HG03565 (cell line): ENCODE data around the gene TBC1D21.

Source experiments
- ATAC-seq: cut with Tn5 transposase; IDR thresholded peaks from one replicate; pipeline ENCODE4 v1.9.1; 2021; ENCODE audit warnings: mild to moderate bottlenecking, moderate library complexity; ENCODE audit not compliant: unreplicated experiment

TBC1D21 gene

DNA sequence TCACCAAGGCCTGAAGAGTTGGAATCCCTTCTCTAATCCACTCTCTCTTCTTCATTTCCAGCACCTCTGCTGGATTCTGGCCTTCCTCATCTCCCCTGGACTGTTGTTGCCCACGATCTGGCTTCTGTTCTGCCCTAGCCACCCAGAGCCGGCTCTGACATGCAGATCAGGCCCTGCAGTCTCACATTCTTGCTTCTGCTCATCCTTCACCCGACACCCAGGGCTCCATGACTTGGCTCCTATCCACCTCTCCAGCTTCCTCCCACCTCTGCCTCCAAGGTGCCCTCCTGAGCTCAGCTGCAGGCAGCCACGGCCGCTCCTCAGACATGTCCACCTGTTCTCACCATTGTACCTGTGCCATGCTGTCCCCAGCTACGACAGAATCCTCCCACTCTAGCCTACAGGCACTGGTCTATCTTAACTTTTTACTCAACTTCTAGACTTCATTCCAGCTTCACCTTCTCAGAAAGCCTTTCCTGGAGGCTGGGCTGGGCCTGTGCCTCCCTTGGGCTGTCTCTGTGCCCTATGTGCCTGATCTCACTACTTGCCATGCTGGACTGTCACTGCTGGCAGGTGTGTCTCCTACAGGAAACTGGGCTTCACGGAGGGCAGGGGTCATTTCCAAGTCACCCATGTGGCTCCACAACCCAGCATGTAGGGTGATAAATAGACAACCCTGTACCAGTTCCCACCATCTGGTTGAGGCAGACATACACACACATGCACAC, 16.0 kb upstream of the TBC1D21 start:
- no peak for ATAC-seq

DNA sequence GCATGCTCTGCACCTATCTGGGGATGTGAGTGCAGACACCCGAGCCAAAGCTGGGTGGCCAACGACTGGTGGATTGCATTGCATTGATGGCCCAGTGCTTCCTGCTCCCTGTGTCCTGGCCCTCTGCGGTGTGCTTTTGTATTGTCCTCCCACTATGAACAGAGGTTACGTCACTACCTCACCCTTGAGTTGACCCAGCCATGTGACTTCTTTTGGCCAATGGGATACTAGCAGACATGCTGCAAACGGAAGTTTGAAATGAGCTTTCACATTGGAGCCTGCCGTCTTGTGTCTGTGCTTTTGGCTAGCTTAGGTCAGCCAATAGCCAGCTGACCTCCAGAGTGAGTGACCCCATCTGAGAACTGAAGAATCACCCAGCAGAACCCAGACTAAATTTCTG, 15.3 kb upstream of the TBC1D21 start:
- ATAC-seq: no peak

DNA sequence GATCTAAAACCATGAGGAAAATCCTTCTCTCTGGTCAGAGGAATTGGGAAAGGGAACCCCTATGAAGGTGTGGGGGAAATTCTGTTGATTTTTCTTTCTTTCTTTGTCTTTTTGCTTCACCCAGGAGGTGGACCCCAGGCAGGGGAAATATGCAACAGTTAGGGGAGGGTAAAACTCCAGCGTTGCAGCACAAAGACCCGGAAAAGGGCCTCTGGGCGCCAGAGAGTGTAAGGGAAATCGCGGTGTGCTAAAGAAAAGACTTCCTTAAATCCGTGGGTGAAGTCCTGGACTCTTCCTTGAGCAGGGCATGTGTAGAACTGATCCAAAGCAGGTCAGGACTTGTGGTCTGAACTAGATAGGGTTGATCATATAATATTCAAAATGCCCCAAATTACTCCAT, 11.1 kb upstream of the TBC1D21 start:
- no peak for ATAC-seq

DNA sequence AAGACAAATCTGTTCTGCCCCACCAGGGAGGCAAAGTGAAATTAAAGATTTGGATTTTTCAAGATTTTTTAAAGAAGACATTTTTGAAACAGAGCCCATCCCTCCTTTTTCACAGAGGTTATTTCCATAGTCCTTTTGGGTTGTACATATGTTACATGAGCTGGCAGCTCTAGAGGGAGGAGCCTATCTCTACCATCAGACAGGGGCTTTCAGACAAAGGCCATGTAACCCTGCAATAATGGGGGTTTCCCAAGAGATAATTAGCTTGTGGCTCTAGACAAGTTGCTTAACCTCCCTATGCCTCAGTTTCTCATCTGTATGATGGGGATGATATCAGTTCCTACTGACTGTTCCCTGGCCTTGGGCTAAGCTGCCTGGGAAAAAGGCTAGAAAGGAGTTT, 8.0 kb upstream of the TBC1D21 start:
- ATAC-seq: no peak

DNA sequence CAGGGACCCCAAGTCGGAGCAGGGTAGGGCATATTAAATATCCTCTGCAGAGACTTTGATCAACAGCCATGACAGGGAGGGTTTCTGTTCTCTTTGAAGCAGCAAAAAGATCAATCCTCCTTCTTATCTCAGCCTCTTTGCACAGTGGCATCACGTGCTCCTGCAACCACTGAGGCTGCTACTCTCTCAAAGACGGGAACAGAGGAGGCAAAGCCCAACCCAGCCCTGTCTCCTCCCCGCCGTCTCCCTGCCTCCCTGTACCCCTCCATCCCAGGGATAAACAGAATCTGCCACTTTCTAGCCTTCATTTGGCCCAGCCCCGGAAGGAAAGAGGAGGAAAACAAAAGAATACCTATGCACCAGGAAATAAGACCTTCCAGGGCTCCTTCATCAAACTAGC, 7.5 kb upstream of the TBC1D21 start:
- ATAC-seq: no peak

DNA sequence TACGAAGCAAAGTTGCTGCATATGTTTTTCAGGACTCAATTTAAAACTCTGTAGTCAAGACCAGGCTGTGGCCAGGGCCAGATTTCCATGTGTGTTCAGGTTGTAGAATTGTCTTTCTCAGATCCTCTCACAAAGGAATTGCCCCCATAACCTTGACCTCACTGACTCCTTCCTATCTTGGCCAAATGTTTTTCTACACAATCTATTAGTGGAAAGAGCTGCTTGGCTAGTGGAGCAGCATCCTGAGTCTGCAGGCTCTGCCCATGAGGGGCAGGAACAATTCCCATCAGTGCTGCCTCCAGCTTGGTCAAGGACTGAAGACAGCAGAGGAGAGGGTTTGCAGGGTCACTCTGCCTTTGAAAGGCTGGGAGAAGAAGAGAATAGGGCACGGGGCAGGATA, 6.9 kb upstream of the TBC1D21 start:
- no peak for ATAC-seq

DNA sequence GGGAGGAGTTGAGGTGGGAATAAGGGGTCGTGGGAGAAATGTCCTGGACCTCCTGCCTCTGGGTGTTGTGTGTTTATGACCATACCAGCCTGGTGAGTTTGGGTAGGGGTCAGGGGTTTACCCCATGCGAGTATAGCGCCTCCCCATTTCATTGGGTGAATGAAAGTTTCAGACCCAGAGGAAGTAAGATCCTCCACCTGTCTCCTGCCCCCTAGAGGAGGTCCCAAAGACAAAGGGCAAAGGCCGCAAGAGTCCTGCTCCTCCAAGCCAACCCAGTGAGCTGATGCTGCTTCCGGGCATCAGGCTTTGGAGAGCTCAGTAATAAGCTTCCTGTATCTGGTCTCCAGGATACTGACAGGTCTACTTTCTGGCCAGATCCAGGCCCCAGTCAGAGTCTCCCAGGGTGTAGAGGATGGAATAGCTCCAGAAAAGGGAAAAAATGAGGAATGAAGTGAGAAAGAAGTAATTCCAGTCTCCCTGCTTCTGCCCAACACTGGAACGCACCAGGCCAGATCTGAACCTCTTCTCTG, 6.4 kb upstream of the TBC1D21 start:
- no peak for ATAC-seq

DNA sequence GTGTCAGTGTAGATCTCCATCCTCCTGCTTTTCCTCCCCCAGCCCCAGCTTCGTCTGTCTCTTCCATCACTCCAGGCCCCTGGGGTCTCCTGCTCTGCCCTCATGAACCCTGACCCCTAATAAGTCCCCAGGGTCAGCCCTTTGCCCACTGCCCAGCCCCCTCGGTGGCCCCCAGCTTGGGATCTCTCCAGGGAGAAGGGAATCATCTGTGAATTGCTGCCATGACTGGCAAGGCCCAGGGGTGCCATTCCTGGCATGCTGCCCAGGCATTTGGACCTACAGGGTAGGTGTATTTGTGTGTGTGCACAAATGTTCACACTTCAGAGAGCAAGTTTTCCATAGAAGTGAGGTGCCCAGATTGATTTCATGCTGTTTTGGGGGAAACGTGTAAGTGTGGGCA, 5.9 kb upstream of the TBC1D21 start:
- no peak for ATAC-seq

DNA sequence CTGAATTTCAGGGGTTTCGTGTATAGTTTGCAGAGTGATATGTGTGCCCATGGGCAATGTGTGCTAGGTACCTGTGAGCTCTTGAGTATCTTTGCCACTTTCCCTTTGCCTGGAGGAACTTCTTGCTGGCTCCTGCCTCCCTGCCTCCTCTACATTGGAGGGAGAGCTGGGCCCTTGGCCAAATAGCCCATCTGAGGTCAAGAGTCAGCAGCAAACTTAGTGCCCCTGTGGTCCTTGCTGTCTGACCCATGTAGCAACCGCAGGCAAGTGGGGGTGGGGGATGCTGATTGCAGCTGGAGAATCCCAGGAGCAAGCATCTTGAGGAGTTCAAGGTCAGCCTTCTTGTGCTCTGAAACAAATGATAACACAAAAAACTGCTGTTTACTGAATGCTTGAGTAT, 5.4 kb upstream of the TBC1D21 start:
- no peak for ATAC-seq

DNA sequence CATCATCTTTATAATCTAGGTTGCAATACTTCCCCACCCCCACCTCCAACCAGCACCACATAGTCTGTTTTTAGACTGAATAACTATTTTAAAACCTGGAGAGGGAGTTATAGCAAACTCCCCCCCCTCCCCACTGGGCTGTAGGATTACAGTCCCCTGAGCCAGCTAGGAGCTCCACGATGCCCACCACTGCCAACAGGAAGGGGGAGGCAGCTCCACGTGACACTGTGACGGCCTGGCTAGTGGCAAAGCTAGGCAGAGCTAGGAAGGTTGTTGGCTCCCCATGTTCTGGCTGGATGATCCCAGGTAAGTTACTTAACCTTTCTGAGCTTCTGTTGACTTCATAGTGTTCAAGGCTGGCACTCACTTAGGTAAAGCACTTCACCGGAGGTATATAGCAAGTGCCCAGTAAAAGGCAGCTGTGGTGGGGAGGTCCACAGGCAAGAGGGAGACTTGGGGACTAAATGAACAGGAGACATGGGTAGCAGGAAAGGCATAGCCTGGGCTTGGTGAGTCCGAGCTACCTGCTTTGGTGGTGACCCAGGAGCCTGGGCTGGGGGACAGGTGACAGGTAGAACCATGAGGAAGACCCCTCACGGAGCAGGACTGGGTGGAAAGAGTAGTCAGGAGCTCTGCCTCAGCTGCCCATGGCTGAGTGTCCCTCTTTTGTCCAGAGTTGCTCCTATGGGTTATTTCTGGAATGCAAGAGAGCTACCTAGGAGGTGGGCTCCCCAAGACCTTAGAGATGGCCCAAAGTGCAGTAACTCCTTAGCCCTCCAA, 4.0 kb upstream of the TBC1D21 start:
- ATAC-seq: no peak

DNA sequence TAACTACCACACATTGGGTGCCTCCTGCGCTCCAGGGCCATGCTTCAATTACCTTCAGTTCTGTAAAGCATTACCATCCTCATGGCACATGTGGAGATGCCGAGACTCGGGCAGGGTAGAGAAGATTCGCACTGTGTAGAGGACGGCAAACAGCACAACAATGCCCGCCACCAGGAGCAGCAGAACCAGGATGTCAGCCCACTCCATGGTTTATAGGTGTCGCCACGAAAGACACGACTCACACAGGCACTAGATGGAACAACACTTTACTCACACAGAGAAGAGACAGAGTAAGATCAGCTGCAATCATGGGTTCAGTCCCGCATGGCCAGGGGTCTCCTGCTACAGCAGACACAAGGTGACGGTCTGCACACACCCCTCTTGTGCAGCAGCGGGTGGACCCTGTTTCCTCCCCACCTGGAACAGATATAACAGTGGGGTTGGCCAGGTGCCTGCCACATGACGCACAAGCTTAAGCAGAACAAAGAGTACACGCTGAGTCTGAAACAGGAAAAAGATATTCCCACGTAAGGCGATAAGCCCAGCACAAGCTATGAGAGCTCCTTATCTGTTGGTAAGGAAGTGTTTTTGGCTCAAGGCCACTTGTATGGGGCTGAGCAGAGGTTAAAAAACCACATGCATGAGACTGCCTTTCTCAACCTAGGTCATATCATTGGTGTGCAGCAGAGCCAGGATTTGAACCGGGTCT, 2.5 kb upstream of the TBC1D21 start:
- ATAC-seq: no peak

DNA sequence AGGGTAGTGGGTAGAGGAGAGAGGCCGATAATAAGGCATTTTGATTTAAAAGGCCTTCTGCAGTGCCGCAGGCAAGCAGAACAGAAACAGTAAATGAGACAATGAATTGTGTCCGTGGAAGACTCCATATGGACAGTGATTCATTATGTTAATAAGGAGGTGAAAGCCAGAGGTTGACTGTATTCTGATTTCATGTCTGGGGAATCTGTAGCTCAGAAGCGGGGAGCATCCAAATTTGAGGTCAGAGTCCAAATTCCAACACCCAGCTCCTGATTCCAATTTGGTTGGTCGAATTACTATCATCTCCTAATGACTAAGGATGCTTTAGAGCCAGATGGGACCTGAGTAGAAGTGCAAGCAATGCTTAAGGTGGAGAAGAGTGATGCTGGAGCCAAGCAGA, 1.0 kb upstream of the TBC1D21 start:
- ATAC-seq: no peak

DNA sequence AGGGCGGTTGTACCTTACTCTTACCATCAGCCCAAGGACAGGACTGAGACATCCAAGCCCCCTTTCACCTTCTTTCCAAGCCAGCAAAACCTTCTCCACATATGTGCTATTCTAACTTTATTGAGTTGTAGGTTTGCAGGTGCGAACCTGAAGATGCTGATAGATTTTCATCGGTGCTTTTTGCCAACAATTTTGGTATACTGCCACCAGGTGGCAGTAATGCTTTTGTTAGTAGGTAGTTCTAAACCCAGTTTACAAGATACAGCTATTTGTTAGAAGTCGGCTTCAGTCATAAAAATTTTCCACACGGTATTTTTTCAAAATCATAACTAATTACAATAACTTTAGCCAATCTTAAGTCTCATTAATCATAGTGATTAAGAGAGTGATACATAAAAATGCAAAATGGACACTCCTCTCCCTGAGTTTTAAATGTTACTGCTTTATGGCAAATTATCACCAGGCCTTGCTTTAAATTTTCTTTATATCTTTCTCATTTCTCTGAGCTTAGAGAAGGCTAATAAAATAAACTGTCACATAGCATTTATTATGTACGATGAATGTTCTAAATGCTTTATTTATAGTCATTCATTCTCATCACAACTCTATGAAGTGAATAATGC, 636 bp downstream of the TBC1D21 start:
- no peak for ATAC-seq

DNA sequence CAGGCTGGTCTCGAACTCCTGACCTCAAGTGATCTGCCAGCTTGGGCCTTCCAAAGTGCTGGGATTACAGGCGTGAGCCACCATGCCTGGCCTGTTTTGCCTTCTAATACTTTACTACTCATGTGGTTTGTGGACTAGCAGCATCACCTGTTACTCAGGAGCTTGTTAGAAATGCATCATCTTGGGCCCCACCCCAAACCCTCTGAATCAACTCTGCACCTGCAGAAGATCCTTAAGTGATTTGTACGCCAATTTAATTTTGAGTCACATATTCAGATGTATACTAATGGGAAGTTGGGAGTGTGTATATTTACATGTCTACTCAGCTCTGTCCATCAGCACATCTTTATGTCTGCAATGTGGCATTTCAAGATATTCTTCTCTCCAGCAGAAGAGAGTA, 6.1 kb downstream of the TBC1D21 start:
- no peak for ATAC-seq

DNA sequence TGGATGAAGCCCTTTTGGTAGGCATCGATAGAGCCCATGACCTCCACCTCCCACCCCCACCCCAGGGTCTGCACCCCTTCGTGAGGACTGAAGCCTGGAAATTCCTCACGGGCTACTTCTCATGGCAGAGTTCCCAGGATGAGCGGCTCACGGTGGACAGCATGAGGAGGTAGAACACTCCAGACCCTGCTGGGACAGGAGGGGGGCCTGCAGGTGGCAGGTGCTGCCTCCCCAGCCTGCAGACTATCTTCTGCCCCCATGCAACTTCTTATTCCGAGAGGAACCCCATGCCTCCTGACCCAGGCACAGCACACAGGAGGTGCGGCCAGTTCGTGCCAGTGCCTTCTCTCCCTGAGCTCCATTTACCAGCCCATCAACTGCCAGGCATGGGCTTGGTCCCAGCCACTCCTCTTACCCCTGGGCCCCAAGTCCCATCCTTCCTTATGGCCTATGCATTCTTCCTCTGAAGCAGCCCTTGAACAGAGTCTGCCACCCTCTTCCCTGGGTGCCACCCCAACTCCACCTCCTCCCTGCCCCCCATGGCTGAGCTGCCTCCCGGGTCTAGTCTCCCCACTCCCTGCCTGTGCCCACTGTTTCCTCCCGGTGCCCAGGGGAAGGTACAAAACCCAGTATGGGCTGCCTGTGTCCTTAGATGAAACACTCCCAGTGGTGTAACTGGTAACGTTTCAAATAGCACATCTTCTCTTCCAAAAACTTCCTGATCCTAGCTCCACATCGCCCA, 8.4 kb downstream of the TBC1D21 start:
- ATAC-seq: no peak

DNA sequence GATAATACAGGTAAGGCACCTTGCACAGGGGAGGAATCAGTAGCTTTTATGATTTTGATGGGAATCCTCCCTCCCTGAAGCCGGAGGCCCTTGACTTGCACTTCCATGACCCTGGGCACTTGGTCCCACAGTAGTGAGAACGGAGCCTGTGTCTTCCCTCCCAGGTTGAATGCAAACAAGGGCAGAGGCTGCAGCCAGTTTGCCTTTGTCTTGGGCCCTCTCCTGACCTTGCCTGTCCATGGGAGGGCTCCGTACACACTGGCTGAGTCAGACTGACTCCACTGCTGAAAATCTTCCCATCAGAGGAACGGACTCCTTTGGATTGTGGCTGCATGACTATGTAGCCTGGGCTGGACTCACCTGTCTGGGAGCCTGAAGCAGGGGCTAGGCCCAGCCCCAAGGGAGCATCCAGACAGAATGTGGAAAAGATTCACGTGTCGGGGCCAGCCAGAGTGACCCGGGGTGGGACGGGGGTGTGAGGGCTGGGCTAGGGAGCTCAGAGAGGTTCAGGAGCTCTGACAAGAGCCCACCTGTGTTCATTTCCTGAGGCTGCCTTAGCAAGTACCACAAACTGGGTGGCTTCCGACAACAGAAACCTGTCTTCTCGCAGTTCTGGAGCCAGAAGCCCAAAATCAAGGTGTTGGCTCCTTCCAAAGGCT, 9.5 kb downstream of the TBC1D21 start:
- no peak for ATAC-seq

DNA sequence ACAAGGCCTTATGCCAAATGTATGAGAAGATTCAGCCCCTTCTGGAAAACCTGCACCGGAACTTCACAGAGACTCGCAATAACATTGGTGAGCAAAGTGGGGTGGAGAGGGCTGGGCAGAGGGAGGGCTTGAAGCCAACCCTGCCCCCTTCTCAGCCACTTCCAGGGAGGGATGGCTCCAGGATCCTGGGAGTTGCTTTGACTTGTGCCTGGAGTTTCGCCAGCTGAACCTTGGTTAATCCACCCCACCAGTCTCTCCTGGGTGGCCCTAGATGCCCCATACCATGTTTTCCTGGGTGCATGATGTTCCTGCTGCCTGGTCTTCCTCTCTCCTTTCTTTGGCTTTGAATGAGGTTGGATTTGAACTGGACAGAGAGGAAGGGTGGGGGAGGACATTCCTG, 10.8 kb downstream of the TBC1D21 start:
- no peak for ATAC-seq

DNA sequence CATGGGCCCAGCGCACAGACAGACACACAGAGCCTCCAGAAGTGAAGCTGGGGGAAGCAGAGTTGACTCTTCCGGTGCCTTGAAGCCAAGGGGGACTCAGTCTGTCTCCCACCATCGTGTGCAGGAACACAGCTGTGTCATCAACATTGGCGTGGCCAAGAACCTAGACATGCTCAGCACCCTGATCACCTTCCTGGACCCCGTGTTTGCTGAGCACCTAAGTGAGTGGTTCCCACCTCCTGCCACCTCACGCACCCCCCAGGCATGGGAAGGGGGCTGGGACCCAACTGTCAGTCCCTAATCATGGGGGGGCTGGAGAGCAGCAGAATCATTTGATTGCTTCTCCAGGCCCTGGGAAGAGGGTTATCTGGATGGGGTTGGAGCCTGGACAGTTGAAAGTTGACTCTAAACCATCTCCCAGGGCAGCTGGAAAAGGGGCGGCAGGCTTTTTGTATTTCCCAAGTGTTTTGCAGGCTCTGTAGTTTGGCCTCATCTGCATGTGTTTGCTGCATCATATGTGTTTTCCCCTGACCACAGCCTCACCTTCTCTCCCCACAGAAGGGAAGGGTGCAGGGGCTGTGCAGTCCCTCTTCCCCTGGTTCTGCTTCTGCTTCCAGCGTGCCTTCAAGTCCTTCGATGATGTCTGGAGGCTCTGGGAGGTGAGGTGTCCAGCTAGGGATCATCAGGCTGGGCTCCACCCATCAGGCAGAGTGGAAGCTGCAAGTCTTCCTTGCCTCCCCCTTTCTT, 12.8 kb downstream of the TBC1D21 start:
- no peak for ATAC-seq

DNA sequence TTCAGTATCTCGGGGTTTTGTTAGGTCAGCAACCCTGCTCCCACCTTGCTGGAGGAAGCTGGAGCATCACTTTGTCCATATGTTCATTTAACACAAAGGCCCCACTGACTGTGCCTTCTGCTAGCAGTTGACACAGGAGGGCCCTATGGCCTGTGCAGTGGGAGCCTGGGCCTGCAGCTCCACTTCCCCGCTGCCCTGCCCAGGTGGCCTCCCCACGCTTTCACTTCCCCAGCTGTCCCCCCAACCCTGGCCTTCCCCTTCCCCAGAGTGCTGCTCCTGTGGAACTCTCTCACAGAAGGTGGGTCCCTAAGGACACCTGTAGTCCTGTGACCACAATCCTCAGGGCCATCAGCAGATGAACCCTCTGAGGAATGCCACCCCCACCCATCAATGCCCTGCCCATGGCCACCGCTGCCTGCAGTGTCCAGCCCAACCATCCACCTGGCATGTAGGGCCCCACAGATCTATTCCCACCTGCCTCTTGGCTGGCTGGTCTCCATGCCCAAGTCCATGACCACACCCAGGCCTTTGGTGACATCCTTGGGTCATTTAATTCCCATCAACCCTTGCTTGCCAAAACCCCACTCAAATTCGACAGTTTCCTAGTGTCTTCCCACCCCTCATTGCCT, 13.5 kb downstream of the TBC1D21 start:
- no peak for ATAC-seq
